Measurements from ENCODE around the gene FTH1. TPM values are rescaled to one million over a fixed set of nuclear protein-coding genes. Genes with fewer than 3 reads are reported as not detected.

Gene FTH1
- total and polyA plus RNA-seq, 2 of the 13 experiments (the other 11 are each of a cell fraction or from before 2014, with no cell fraction given) = 607 to 760 TPM

- TF ChIP-seq BCLAF1 (IDR thresholded peaks at IDR 0.05) (no peak), SNAPC4 (CRISPR knock-in tag; IDR thresholded peaks at IDR 0.05) (no peak), SP140L (CRISPR knock-in tag; IDR thresholded peaks at IDR 0.05; ENCODE audit: borderline replicate concordance) (no peak), PCBP2 (optimal IDR thresholded peaks at IDR 0.05; ENCODE audit: low read depth, low read length, poor library complexity, severe bottlenecking) (no peak), FLYWCH1 (CRISPR knock-in tag; IDR thresholded peaks at IDR 0.05) (no peak), ZNF646 (CRISPR knock-in tag; IDR thresholded peaks at IDR 0.05) (no peak), SNAPC2 (CRISPR knock-in tag; IDR thresholded peaks at IDR 0.05) (no peak), GATAD2A (CRISPR knock-in tag; IDR thresholded peaks at IDR 0.05) (peak; percentile 79), BCL3 (CRISPR knock-in tag; IDR thresholded peaks at IDR 0.05) (no peak), ZNF569 (CRISPR knock-in tag; IDR thresholded peaks at IDR 0.05; ENCODE audit: borderline replicate concordance) (no peak), THRA (CRISPR knock-in tag; IDR thresholded peaks at IDR 0.05; ENCODE audit: borderline replicate concordance) (peak; percentile 55; the same call in 1 of the 2 replicates)
These were observed 43.6 kb upstream of the FTH1 start (continued) for GRCh38 chr11:62010935-62011528.

Data from HepG2 (cell line).